ENCODE measurements around the gene PTPMT1. TPM values are rescaled to one million over a fixed set of nuclear protein-coding genes. Genes with fewer than 3 reads are reported as not detected.

PTPMT1 gene
- total and polyA plus RNA-seq, 2 experiments from 2014 or later = 106 to 109 TPM

DNA sequence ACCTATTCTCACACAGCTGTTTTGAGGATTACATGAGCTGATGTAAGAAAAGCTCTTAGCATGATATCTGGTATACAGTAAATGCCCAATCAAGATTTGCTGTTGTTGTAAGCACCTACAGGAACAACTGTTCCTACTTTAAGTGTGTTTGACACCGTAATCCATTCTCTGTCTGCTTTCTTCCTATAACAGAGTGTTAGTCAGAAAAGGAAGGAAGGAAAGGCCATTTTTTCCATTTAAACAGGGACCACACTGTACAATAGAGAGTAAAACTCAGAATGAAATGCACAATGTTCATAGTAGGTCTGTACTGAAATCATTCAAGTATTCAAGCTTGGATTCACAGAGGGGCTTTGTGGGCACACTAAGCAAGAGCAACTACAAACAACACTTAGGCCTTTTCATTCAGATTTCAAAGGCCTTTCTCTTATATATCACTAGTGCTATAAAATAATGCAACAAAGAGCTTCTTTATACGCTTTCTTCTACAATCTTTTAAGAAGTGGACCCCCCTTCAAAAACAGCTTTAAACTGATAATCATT, 55.5 kb downstream of the PTPMT1 start (continued):
- TF ChIP-seq CTCF (conservative IDR thresholded peaks at IDR 0.05; ENCODE audit: low read depth in 2 of 2) (no peak), EZH2phosphoT487 (IDR thresholded peaks at IDR 0.05; ENCODE audit: unreplicated experiment) (no peak), POLR2AphosphoS5 (IDR thresholded peaks at IDR 0.05; ENCODE audit: low read depth) (no peak)

Small RNAs within 50 kb of the gene (small RNA-seq; reads per million reads assigned to genes)
- gene RN7SL652P (ENCODE audit: low replicate concordance) (not detected), gene RNU5E-10P (ENCODE audit: low replicate concordance) (not detected)

Other genes starting within 250 kb of the PTPMT1 start
- gene MYBPC3, start 212.9 kb upstream of the PTPMT1 start, total RNA-seq (2014; rRNA removed; shearing (Covaris generic)) = not detected in 2 replicates
- gene MYBPC3, start 212.9 kb upstream of the PTPMT1 start, polyA plus RNA-seq (2016; fragmentation: Nextera tagmentation; extraction: Ambion mirVana) = 0.24 TPM in 1 of 2 replicates, not detected in the other
- gene SPI1, start 187.1 kb upstream of the PTPMT1 start, total RNA-seq (2014; rRNA removed; shearing (Covaris generic)) = not detected in 2 replicates
- gene SPI1, start 187.1 kb upstream of the PTPMT1 start, polyA plus RNA-seq (2016; fragmentation: Nextera tagmentation; extraction: Ambion mirVana) = 0.19 and 0.23 TPM in 2 replicates
- 32.7 TPM in 2 replicates for gene SLC39A13, start 157.0 kb upstream of the PTPMT1 start, total RNA-seq (2014; rRNA removed; shearing (Covaris generic))
- 15.8 TPM in 2 replicates for gene SLC39A13, start 157.0 kb upstream of the PTPMT1 start, polyA plus RNA-seq (2016; fragmentation: Nextera tagmentation; extraction: Ambion mirVana)
- gene PSMC3, start 139.2 kb upstream of the PTPMT1 start, total RNA-seq (2014; rRNA removed; shearing (Covaris generic)) = 147 and 149 TPM in 2 replicates
- gene PSMC3, start 139.2 kb upstream of the PTPMT1 start, polyA plus RNA-seq (2016; fragmentation: Nextera tagmentation; extraction: Ambion mirVana) = 173 and 190 TPM in 2 replicates
- 0.17 TPM in 1 of 2 replicates, not detected in the other for gene RAPSN, start 116.5 kb upstream of the PTPMT1 start, total RNA-seq (2014; rRNA removed; shearing (Covaris generic))
- 0.23 and 0.59 TPM in 2 replicates for gene RAPSN, start 116.5 kb upstream of the PTPMT1 start, polyA plus RNA-seq (2016; fragmentation: Nextera tagmentation; extraction: Ambion mirVana)
- gene CELF1, start 12.5 kb upstream of the PTPMT1 start, total RNA-seq (2014; rRNA removed; shearing (Covaris generic)) = 233 TPM in 2 replicates
- gene CELF1, start 12.5 kb upstream of the PTPMT1 start, polyA plus RNA-seq (2016; fragmentation: Nextera tagmentation; extraction: Ambion mirVana) = 124 and 134 TPM in 2 replicates
- 16.6 and 17.2 TPM in 2 replicates for gene KBTBD4, start 13.4 kb downstream of the PTPMT1 start, total RNA-seq (2014; rRNA removed; shearing (Covaris generic))
- 4.1 and 5.8 TPM in 2 replicates for gene KBTBD4, start 13.4 kb downstream of the PTPMT1 start, polyA plus RNA-seq (2016; fragmentation: Nextera tagmentation; extraction: Ambion mirVana)
- 99.5 and 108 TPM in 2 replicates for gene NDUFS3, start 13.5 kb downstream of the PTPMT1 start, total RNA-seq (2014; rRNA removed; shearing (Covaris generic))
- gene NDUFS3, start 13.5 kb downstream of the PTPMT1 start, polyA plus RNA-seq (2016; fragmentation: Nextera tagmentation; extraction: Ambion mirVana) = 168 and 185 TPM in 2 replicates
- gene FAM180B, start 21.1 kb downstream of the PTPMT1 start, total RNA-seq (2014; rRNA removed; shearing (Covaris generic)) = not detected in 2 replicates
- not detected in 2 replicates for gene FAM180B, start 21.1 kb downstream of the PTPMT1 start, polyA plus RNA-seq (2016; fragmentation: Nextera tagmentation; extraction: Ambion mirVana)
- gene C1QTNF4, start 28.8 kb downstream of the PTPMT1 start, total RNA-seq (2014; rRNA removed; shearing (Covaris generic)) = 6.6 TPM in 2 replicates
- 5.2 and 5.7 TPM in 2 replicates for gene C1QTNF4, start 28.8 kb downstream of the PTPMT1 start, polyA plus RNA-seq (2016; fragmentation: Nextera tagmentation; extraction: Ambion mirVana)
- gene MTCH2, start 77.0 kb downstream of the PTPMT1 start, total RNA-seq (2014; rRNA removed; shearing (Covaris generic)) = 90.9 and 92.0 TPM in 2 replicates
- gene MTCH2, start 77.0 kb downstream of the PTPMT1 start, polyA plus RNA-seq (2016; fragmentation: Nextera tagmentation; extraction: Ambion mirVana) = 155 and 163 TPM in 2 replicates
- 1.6 and 5.6 TPM in 2 replicates for gene AGBL2, start 149.8 kb downstream of the PTPMT1 start, total RNA-seq (2014; rRNA removed; shearing (Covaris generic))
- 2.1 and 5.1 TPM in 2 replicates for gene AGBL2, start 149.8 kb downstream of the PTPMT1 start, polyA plus RNA-seq (2016; fragmentation: Nextera tagmentation; extraction: Ambion mirVana)
- gene FNBP4, start 201.7 kb downstream of the PTPMT1 start, total RNA-seq (2014; rRNA removed; shearing (Covaris generic)) = 64.0 and 102 TPM in 2 replicates
- gene FNBP4, start 201.7 kb downstream of the PTPMT1 start, polyA plus RNA-seq (2016; fragmentation: Nextera tagmentation; extraction: Ambion mirVana) = 45.1 and 55.5 TPM in 2 replicates

Data from GM23338 (cell line).